Brain microvascular endothelial cell (primary cell): ENCODE data around the gene CERS6.

Experiments used
- DNase-seq: peaks from one replicate; pipeline ENCODE4 v3.0.0-alpha.2; 2020
- H3K27ac ChIP-seq: fragments of 250-450 bp; sonication (Bioruptor Pico); 2 replicates; pipeline ENCODE4 v1.5.1; 2020; ENCODE audit warnings: mild to moderate bottlenecking, moderate library complexity
- H3K27me3 ChIP-seq: fragments of 250-450 bp; sonication (Bioruptor Pico); replicated peaks from 2 replicates; pipeline ENCODE4 v1.5.1; 2020; ENCODE audit warnings: mild to moderate bottlenecking
- H3K36me3 ChIP-seq: fragments of 250-450 bp; sonication (Bioruptor Pico); replicated peaks from 2 replicates; pipeline ENCODE4 v1.5.1; 2020; ENCODE audit warnings: mild to moderate bottlenecking
- H3K4me3 ChIP-seq: 2 replicates; pipeline ENCODE4 v1.5.1; 2011; ENCODE audit warnings: low read depth, mild to moderate bottlenecking, control low read depth, low read length, moderate library complexity
- in situ Hi-C: cut with HindIII; loops from 2 replicates; pipeline ENCODE4 v1.10.0; 2017; ENCODE audit warnings: low sequenced_read_pairs, low pct_ligation_motif_present
- TF ChIP-seq, protein P1 (sequence below): IDR thresholded peaks from 2 replicates; pipeline ENCODE4 v1.5.1; 2011; ENCODE audit warnings: low read depth, mild to moderate bottlenecking, moderate library complexity, low read length, control low read depth, inconsistent platforms; ENCODE audit errors: missing control alignments

CERS6 gene

GRCh38 chr2:168611091-168611490 is 155.0 kb downstream of the CERS6 start:
- TF ChIP-seq, protein P1, sequence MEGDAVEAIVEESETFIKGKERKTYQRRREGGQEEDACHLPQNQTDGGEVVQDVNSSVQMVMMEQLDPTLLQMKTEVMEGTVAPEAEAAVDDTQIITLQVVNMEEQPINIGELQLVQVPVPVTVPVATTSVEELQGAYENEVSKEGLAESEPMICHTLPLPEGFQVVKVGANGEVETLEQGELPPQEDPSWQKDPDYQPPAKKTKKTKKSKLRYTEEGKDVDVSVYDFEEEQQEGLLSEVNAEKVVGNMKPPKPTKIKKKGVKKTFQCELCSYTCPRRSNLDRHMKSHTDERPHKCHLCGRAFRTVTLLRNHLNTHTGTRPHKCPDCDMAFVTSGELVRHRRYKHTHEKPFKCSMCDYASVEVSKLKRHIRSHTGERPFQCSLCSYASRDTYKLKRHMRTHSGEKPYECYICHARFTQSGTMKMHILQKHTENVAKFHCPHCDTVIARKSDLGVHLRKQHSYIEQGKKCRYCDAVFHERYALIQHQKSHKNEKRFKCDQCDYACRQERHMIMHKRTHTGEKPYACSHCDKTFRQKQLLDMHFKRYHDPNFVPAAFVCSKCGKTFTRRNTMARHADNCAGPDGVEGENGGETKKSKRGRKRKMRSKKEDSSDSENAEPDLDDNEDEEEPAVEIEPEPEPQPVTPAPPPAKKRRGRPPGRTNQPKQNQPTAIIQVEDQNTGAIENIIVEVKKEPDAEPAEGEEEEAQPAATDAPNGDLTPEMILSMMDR: no peak

DNA sequence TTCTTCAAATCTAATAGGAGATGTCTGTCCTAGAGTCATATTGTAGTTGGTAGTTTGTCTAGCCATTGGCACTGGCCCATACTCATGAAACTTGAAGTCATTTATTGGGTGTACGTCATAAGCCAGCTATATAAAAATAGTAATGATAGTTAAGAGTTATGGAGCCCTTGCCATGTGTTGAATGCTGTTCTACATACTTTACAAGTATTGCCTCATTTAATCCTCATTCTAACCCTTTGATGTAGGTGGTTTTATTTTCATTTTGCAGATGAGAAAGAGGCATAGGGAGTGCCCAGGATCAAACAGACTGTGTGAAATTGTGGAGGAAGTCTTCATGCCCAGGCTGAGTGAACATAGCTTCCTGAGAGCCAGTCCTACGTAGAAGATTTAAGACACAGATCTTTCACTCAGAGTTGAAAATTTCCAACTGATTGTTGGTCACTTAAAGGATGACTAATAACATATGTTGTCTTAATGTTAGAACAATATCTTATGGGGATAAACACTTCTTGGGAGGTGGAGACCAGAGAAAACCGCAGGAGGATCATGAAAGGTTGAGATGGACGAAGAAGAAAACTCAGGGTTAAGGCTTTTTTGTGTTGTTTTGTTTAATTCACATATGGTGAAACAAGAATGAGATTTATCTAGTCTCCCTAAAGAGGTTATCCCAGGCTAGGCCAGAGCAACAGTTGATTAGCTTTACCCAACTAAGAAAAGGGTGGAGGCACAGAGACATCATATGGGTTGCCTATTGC is 156.0 kb downstream of the CERS6 start:
- Histone ChIP-seq H3K4me3 (no peak overlapping the region), H3K27ac (no peak overlapping the region), H3K36me3 (no peaks in the 10 kb centered on the region), H3K27me3 (no peaks in the 10 kb centered on the region)
- TF ChIP-seq, protein P1: no peak
- in situ Hi-C loops: no loop called here
- DNase-seq: no peak

More at GRCh38 chr2:168611091-168611490, 155.0 kb downstream of the CERS6 start:
- in situ Hi-C loops: no loop called here
- no peak for DNase-seq
- no peak overlapping the region for H3K4me3 ChIP-seq
- H3K36me3 ChIP-seq: no peaks in the 10 kb centered on the region
- H3K27me3 ChIP-seq: no peaks in the 10 kb centered on the region
- H3K27ac ChIP-seq: no peak overlapping the region

DNA sequence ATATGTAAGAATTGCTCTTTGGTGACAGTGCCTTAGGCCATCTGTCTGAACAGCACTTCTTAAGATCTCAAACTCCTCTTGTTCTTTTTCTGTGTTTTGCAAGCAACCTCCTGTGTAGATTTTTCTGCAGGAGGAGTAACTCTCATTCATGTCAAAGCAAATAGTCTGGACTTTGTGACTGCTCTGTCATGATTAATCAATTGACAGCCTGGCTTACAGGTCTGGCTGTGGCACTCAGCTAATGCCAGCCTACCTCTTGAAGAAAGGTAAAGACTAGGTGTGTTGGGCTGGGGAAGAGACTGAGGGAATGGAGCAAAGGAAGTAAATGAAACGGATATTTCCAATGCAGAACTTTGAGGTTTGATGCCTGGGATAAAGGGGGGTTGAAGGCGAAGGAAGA is 156.6 kb downstream of the CERS6 start:
- TF ChIP-seq, protein P1: no peak
- H3K4me3 ChIP-seq: no peak overlapping the region
- in situ Hi-C loops: no loop called here
- H3K27ac ChIP-seq: no peak overlapping the region
- H3K27me3 ChIP-seq: no peaks in the 10 kb centered on the region
- DNase-seq: no peak
- no peaks in the 10 kb centered on the region for H3K36me3 ChIP-seq

- H3K27me3 ChIP-seq: no peaks in the 10 kb centered on the region
- in situ Hi-C loops: no loop called here
- no peak overlapping the region for H3K27ac ChIP-seq
- TF ChIP-seq, protein P1: no peak
- DNase-seq: no peak
- H3K4me3 ChIP-seq: no peak overlapping the region
- H3K36me3 ChIP-seq: no peaks in the 10 kb centered on the region
These were observed 157.5 kb downstream of the CERS6 start for GRCh38 chr2:168613551-168613950.

GRCh38 chr2:168614172-168615018 is 158.3 kb downstream of the CERS6 start:
- in situ Hi-C loops: no loop called here
- Histone ChIP-seq H3K27ac (no peak overlapping the region), H3K27me3 (no peaks in the 10 kb centered on the region), H3K36me3 (no peaks in the 10 kb centered on the region), H3K4me3 (no peak overlapping the region)
- DNase-seq: no peak
- TF ChIP-seq, protein P1: peak; percentile 43
